Fibroblast of pulmonary artery (primary cell): Measurements from ENCODE around the gene MAGI1.
A peak's percentile ranks its signal among the peaks of the same experiment; 100 is the strongest.

Experiments used
- DNase-seq: peaks from one replicate; pipeline ENCODE4 v3.0.0-alpha.2; 2010; ENCODE audit warnings: low read depth
- H3K4me3 ChIP-seq: replicated peaks from 2 replicates; pipeline ENCODE4 v1.5.1; 2011; ENCODE audit warnings: low read depth, mild to moderate bottlenecking, control low read depth, low read length, moderate library complexity
- TF ChIP-seq, protein P1 (sequence below): IDR thresholded peaks from 2 replicates; pipeline ENCODE4 v1.5.1; 2011; ENCODE audit warnings: mild to moderate bottlenecking, control low read depth, low read length, inconsistent platforms; ENCODE audit errors: missing control alignments

The MAGI1 gene

DNA sequence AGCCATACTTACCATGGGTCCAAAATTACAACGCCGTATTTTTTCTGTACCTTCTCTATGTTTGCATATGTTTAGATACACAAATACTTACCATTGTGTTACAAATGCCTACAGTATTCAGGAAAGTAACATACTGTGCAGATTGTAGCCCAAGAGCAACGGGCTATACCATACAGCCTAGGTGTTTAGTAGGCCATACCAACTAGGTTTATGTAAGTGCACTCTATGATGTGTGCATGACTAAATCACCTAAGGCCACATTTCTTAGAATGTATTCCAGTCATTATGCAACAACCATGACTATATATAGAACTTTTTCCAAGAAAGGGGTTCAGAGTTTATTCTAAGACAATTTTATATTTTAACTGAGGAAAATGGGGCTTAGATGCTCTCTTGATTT lies 411.7 kb downstream of the MAGI1 start:
- no peak for DNase-seq

DNA sequence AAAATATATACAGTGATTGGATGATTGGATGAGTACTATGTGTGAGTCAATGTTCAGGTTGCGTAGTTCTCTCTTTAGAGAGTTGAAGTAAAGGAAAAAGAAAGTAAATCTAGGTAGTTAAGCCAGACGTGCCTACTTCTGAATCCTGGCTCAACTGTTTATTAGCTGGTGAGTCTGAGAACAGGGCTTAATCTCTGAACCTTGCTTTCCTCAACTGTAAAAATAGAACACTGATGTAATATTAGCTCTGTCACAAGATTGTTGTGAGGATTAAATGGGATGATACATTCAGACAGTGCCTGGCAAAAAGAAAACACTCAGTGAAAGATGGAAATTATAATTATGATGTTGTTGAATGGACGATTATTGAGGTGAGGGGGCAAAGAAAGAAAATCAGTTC lies 413.4 kb downstream of the MAGI1 start:
- DNase-seq = no peak
- TF ChIP-seq, protein P1, sequence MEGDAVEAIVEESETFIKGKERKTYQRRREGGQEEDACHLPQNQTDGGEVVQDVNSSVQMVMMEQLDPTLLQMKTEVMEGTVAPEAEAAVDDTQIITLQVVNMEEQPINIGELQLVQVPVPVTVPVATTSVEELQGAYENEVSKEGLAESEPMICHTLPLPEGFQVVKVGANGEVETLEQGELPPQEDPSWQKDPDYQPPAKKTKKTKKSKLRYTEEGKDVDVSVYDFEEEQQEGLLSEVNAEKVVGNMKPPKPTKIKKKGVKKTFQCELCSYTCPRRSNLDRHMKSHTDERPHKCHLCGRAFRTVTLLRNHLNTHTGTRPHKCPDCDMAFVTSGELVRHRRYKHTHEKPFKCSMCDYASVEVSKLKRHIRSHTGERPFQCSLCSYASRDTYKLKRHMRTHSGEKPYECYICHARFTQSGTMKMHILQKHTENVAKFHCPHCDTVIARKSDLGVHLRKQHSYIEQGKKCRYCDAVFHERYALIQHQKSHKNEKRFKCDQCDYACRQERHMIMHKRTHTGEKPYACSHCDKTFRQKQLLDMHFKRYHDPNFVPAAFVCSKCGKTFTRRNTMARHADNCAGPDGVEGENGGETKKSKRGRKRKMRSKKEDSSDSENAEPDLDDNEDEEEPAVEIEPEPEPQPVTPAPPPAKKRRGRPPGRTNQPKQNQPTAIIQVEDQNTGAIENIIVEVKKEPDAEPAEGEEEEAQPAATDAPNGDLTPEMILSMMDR = no peak
- H3K4me3 ChIP-seq = no peak overlapping the region

More for the DNA sequence above, 411.7 kb downstream of the MAGI1 start:
- H3K4me3 ChIP-seq = no peak overlapping the region
- TF ChIP-seq, protein P1 = no peak

DNA sequence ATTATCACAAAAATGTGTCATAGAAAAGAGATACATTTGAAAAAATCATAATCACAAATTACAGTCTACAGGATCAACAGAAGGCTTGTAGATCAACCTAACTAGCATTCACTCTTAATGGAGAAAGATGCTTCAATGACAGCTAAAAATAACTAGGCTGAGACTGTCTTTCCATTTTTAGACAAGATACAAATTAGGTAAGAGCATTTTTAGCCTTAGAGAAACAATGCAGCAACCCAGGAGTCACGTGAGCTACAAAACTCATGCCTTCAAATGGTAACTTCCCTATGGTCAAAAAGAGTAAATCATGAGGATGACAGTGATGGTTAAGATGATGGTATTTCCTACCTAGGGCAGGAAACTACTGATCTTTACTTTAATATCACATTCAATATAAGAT lies 415.4 kb downstream of the MAGI1 start:
- no peak overlapping the region for H3K4me3 ChIP-seq
- TF ChIP-seq, protein P1 = no peak
- no peak for DNase-seq

DNA sequence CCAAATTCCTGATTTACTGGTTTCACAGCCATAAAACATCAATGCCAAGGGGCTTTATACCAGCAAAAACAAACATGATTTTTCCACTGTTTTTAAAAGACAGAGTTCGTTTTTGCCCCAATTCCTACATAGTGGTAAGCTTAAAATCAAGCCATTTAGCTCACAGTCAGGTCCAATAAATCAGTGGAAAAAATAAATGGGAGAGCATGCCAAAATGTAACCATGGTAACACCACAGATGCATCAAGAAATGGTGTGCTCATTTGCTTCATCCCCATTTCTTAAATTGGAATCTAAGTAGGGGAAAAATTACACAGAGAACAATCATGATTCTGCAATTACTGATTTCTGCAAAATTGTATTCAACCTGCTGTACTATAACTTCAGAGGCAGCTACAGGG lies 418.8 kb downstream of the MAGI1 start:
- no peak overlapping the region for H3K4me3 ChIP-seq
- TF ChIP-seq, protein P1 = no peak
- DNase-seq = no peak

DNA sequence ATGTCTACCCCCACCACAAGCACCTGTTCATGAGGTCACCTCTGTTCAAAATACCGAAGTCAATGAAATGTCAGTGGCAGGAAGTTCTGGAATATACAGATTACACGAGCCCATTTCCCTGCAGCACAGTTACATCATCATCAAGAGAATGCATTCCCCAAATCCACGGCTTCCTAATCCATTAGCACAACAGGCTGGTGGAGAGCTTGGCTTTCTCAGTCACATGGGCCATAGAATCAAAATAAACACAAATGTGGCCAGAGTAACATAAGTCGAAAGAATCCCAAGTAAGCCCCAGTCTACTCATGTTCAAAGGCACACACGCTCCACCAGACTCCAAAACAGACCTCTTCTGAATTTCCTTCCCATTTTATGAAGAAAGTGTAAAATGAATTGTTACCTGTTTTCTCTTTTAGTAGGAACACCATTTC lies 419.3 kb downstream of the MAGI1 start:
- TF ChIP-seq, protein P1 = no peak
- peak; percentile 43 for DNase-seq
- H3K4me3 ChIP-seq = no peak overlapping the region

DNA sequence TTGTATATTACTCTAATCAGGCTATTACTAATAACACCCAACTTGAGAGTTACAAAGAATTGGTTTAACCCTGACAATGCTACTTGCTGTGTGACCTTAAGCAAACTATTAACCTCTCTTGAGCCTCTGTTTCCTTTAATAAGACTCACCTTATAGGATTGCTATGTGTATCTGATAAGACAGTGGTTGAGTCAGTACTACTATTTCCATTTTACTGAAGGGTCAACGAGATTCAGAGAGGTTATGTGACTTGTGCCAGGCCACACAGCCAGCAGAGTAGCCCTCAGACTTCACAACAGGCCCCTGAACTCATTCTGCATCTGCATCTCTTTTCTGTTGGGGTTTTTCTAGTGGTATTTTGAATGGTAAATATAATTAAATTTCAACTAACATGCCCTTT lies 420.1 kb downstream of the MAGI1 start:
- H3K4me3 ChIP-seq = no peak overlapping the region
- no peak for DNase-seq
- TF ChIP-seq, protein P1 = no peak

DNA sequence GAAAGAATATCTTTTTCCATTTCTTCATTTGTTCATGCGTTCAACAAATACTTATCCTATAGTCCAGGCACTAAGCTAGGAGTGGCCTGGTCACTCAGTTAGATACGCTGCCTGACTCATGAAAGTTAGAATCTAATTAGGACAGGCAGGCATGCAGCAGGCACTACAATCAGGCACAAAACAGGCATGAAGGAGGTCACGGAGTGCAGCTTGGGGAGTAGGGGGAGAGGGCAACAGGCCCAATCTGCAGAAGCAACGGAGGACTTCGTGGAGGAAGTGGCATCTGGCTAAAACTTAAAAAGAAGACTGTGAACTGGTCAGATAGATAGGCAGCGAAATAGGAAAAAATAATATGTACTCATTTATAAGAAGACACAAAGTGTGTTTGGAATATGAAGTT lies 420.9 kb downstream of the MAGI1 start:
- TF ChIP-seq, protein P1 = no peak

More for the DNA sequence above, 420.9 kb downstream of the MAGI1 start:
- no peak overlapping the region for H3K4me3 ChIP-seq
- no peak for DNase-seq
